ENCODE results near the gene TMEM259.

GRCh38 chr19:1009981-1010538, 10.9 kb downstream of the TMEM259 start:
- TF ChIP-seq ATF4 (CRISPR knock-in tag; IDR thresholded peaks at IDR 0.05) (no peak), CTCF (CRISPR knock-in tag; IDR thresholded peaks at IDR 0.05) (peak; percentile 29), IRF1 (CRISPR knock-in tag; IDR thresholded peaks at IDR 0.05; ENCODE audit: low read depth) (no peak), EZH2 (conservative IDR thresholded peaks at IDR 0.05; ENCODE audit: low read depth, low read length) (no peak), DRAP1 (CRISPR knock-in tag; IDR thresholded peaks at IDR 0.05) (no peak), ZNF280B (CRISPR knock-in tag; IDR thresholded peaks at IDR 0.05; ENCODE audit: borderline replicate concordance) (no peak), ARNTL (CRISPR knock-in tag; IDR thresholded peaks at IDR 0.05) (no peak), ZNF792 (CRISPR knock-in tag; IDR thresholded peaks at IDR 0.05) (no peak), ZMYM2 (CRISPR knock-in tag; IDR thresholded peaks at IDR 0.05) (no peak), GATAD2A (CRISPR knock-in tag; IDR thresholded peaks at IDR 0.05) (no peak)

Data from HepG2 (cell line).